GM13976 (cell line): ENCODE data around the gene CLEC16A.

Experiments
- DNase-seq: peaks from one replicate; pipeline ENCODE4 v3.0.0; 2012; ENCODE audit warnings: low spot score
- CTCF ChIP-seq: IDR thresholded peaks from 2 replicates; pipeline ENCODE4 v1.5.1; 2012; ENCODE audit warnings: borderline replicate concordance, mild to moderate bottlenecking; ENCODE audit not compliant: insufficient read depth; ENCODE audit errors: extremely low read depth, missing control alignments, control extremely low read depth
- in situ Hi-C: fragments of 300-500 bp; cut with MboI; formaldehyde crosslinking; loops from one replicate; pipeline ENCODE4 v1.12.0; 2022; ENCODE audit warnings: low sequenced_read_pairs, mixed read lengths, inconsistent platforms; ENCODE audit not compliant: unreplicated experiment

The CLEC16A gene

GRCh38 chr16:11012841-11013240 lies 68.5 kb downstream of the CLEC16A start:
- DNase-seq = no peak
- in situ Hi-C loops = no loop called here
- no peak for TF ChIP-seq CTCF

GRCh38 chr16:11014136-11014535 lies 69.8 kb downstream of the CLEC16A start:
- no peak for TF ChIP-seq CTCF
- in situ Hi-C loops = no loop called here
- no peak for DNase-seq

GRCh38 chr16:11015076-11015475 lies 70.7 kb downstream of the CLEC16A start:
- no peak for DNase-seq
- TF ChIP-seq CTCF = no peak
- in situ Hi-C loops = no loop called here

GRCh38 chr16:11015607-11016006 lies 71.2 kb downstream of the CLEC16A start:
- TF ChIP-seq CTCF = no peak
- no peak for DNase-seq
- in situ Hi-C loops = no loop called here

- DNase-seq = no peak
- in situ Hi-C loops = no loop called here
- TF ChIP-seq CTCF = no peak
Observed at GRCh38 chr16:11016524-11016988, 72.2 kb downstream of the CLEC16A start.

- in situ Hi-C loops = no loop called here
- no peak for DNase-seq
Observed at GRCh38 chr16:11016993-11017392, 72.6 kb downstream of the CLEC16A start.

More at GRCh38 chr16:11016993-11017392, 72.6 kb downstream of the CLEC16A start:
- no peak for TF ChIP-seq CTCF
